Activated T-helper 1 cell treated with anti-CD3 and anti-CD28 coated beads, Interleukin-2, amount 50 U/mL, for 16 hours (primary cell): ENCODE measurements around the gene NT5DC3.
A peak's percentile ranks its signal among the peaks of the same experiment; 100 is the strongest.

Source experiments
- DNase-seq, 2 donors: peaks; one replicate each; pipeline ENCODE4 v3.0.0-alpha.2; 2020; ENCODE audit warnings: low read depth in 1 of 2, low spot score in 1 of 2

Gene NT5DC3

GRCh38 chr12:103840876-103841689, at the start of gene NT5DC3:
Gene NT5DC3 (minus strand): TSS chr12:103841234. CDS start chr12:103841156, 78 bp downstream.
- peak; percentile 71 to 80 for DNase-seq

- DNase-seq, result no peak
These were observed 46.7 kb upstream of the NT5DC3 start for GRCh38 chr12:103887738-103888137.

GRCh38 chr12:103886195-103886797, 45.3 kb upstream of the NT5DC3 start:
- DNase-seq, result no peak

GRCh38 chr12:103884316-103884715, 43.3 kb upstream of the NT5DC3 start:
- no peak for DNase-seq

GRCh38 chr12:103883908-103884307, 42.9 kb upstream of the NT5DC3 start:
- DNase-seq, result no peak

GRCh38 chr12:103882861-103883596, 42.0 kb upstream of the NT5DC3 start:
- DNase-seq, result no peak

- no peak for DNase-seq
These were observed 40.2 kb upstream of the NT5DC3 start for GRCh38 chr12:103881261-103881660.

GRCh38 chr12:103880299-103881142, 39.5 kb upstream of the NT5DC3 start:
- DNase-seq, result no peak

GRCh38 chr12:103879878-103880277, 38.8 kb upstream of the NT5DC3 start:
- no peak for DNase-seq

- no peak for DNase-seq
These were observed 38.1 kb upstream of the NT5DC3 start for GRCh38 chr12:103879048-103879692.

- DNase-seq, result peak in 1 of 2 donors; percentile 26
These were observed 37.0 kb upstream of the NT5DC3 start for GRCh38 chr12:103877934-103878510.

GRCh38 chr12:103877288-103877687, 36.3 kb upstream of the NT5DC3 start:
- DNase-seq, result no peak

GRCh38 chr12:103875666-103876065, 34.6 kb upstream of the NT5DC3 start:
- no peak for DNase-seq

- no peak for DNase-seq
These were observed 27.2 kb upstream of the NT5DC3 start for GRCh38 chr12:103868215-103868614.

GRCh38 chr12:103865151-103865730, 24.2 kb upstream of the NT5DC3 start:
- no peak for DNase-seq

GRCh38 chr12:103864710-103865109, 23.7 kb upstream of the NT5DC3 start:
- no peak for DNase-seq

GRCh38 chr12:103858953-103859601, 18.0 kb upstream of the NT5DC3 start:
- no peak for DNase-seq

- DNase-seq, result no peak
These were observed 17.3 kb upstream of the NT5DC3 start for GRCh38 chr12:103858335-103858734.

GRCh38 chr12:103857164-103857563, 16.1 kb upstream of the NT5DC3 start:
- DNase-seq, result no peak
